Measurements from ENCODE around the gene MCC.

Gene MCC

GRCh38 chr5:113209498-113209897 lies 278.8 kb downstream of the MCC start:
- TF ChIP-seq REST (IDR thresholded peaks at IDR 0.05; ENCODE audit: insufficient read depth in 1 of 2, low read depth in 2 of 2, low read length in 2 of 2) (no peak), SIN3A (IDR thresholded peaks at IDR 0.05; ENCODE audit: borderline replicate concordance, insufficient read depth, low read length) (no peak), TAF1 (IDR thresholded peaks at IDR 0.05; ENCODE audit: borderline replicate concordance, insufficient read depth, low read length) (no peak), FOXP2 (optimal IDR thresholded peaks at IDR 0.05; ENCODE audit: borderline replicate concordance, extremely low read depth, extremely low read length, insufficient read depth) (no peak), POLR2AphosphoS5 (IDR thresholded peaks at IDR 0.05; ENCODE audit: low read depth, low read length) (no peak)

GRCh38 chr5:113205807-113206206 lies 282.4 kb downstream of the MCC start:
- TF ChIP-seq SIN3A (IDR thresholded peaks at IDR 0.05; ENCODE audit: borderline replicate concordance, insufficient read depth, low read length), result no peak
- no peak for TF ChIP-seq POLR2AphosphoS5 (IDR thresholded peaks at IDR 0.05; ENCODE audit: low read depth, low read length)
- no peak for TF ChIP-seq TAF1 (IDR thresholded peaks at IDR 0.05; ENCODE audit: borderline replicate concordance, insufficient read depth, low read length)
- no peak for TF ChIP-seq FOXP2 (optimal IDR thresholded peaks at IDR 0.05; ENCODE audit: borderline replicate concordance, extremely low read depth, extremely low read length, insufficient read depth)
- TF ChIP-seq REST (IDR thresholded peaks at IDR 0.05; ENCODE audit: insufficient read depth in 1 of 2, low read depth in 2 of 2, low read length in 2 of 2), result no peak

- no peak for TF ChIP-seq FOXP2 (optimal IDR thresholded peaks at IDR 0.05; ENCODE audit: borderline replicate concordance, extremely low read depth, extremely low read length, insufficient read depth)
- no peak for TF ChIP-seq POLR2AphosphoS5 (IDR thresholded peaks at IDR 0.05; ENCODE audit: low read depth, low read length)
- no peak for TF ChIP-seq REST (IDR thresholded peaks at IDR 0.05; ENCODE audit: insufficient read depth in 1 of 2, low read depth in 2 of 2, low read length in 2 of 2)
- no peak for TF ChIP-seq SIN3A (IDR thresholded peaks at IDR 0.05; ENCODE audit: borderline replicate concordance, insufficient read depth, low read length)
- TF ChIP-seq TAF1 (IDR thresholded peaks at IDR 0.05; ENCODE audit: borderline replicate concordance, insufficient read depth, low read length), result no peak
Measured at GRCh38 chr5:113205323-113205722, 282.9 kb downstream of the MCC start.

GRCh38 chr5:113204525-113205161 lies 283.6 kb downstream of the MCC start:
- TF ChIP-seq REST (IDR thresholded peaks at IDR 0.05; ENCODE audit: insufficient read depth in 1 of 2, low read depth in 2 of 2, low read length in 2 of 2), result no peak
- TF ChIP-seq TAF1 (IDR thresholded peaks at IDR 0.05; ENCODE audit: borderline replicate concordance, insufficient read depth, low read length), result no peak
- no peak for TF ChIP-seq POLR2AphosphoS5 (IDR thresholded peaks at IDR 0.05; ENCODE audit: low read depth, low read length)
- no peak for TF ChIP-seq FOXP2 (optimal IDR thresholded peaks at IDR 0.05; ENCODE audit: borderline replicate concordance, extremely low read depth, extremely low read length, insufficient read depth)
- no peak for TF ChIP-seq SIN3A (IDR thresholded peaks at IDR 0.05; ENCODE audit: borderline replicate concordance, insufficient read depth, low read length)
